ENCODE measurements around the gene ENOX1. TPM values are rescaled to one million over a fixed set of nuclear protein-coding genes. Genes with fewer than 3 reads are reported as not detected.

Gene ENOX1
- total and polyA plus RNA-seq, 9 of the 15 experiments (the other 6 are each of a cell fraction or from before 2014, with no cell fraction given), result not detected

- H3K27me3 ChIP-seq (ENCODE audit: control insufficient read depth in 2 of 2, insufficient read depth in 2 of 2, low read length in 2 of 2), result no peaks in the 10 kb centered on the region
- in situ Hi-C loops (cut with MboI), result no loop called here
- no peaks in the 10 kb centered on the region for H4K20me1 ChIP-seq (replicated peaks; ENCODE audit: control insufficient read depth, insufficient read depth, low read length)
- FAIRE-seq (no peak), ATAC-seq (no peak), DNase-seq (ENCODE audit: extremely low read depth in 1 of 4, low spot score in 3 of 4) (no peak)
- WGBS (ENCODE audit: insufficient coverage, low coverage, missing lambda C conversion rate), result 0% methylated on average over 8 of the region's 8 CpGs
- POLR2A ChIA-PET, result no interaction called here
- no peak overlapping the region for H3K4me3 ChIP-seq
- no TSS peak for BruUV-seq (replicated peaks)
- intact Hi-C loops (cut with micrococcal nuclease), result no loop called here
- no peaks in the 10 kb centered on the region for H3K36me3 ChIP-seq (ENCODE audit: control insufficient read depth, insufficient read depth, low read length)
- H3K9me1 ChIP-seq (ENCODE audit: control insufficient read depth, insufficient read depth, low read length), result no peaks in the 10 kb centered on the region
- no peaks in the 10 kb centered on the region for H3K9me3 ChIP-seq (replicated peaks; ENCODE audit: control insufficient read depth, insufficient read depth, low read depth, low read length)
- CTCF ChIA-PET (ENCODE audit: low intra/inter-chr PET ratio), result no interaction called here
- H2AFZ ChIP-seq (ENCODE audit: low read depth, low read length), result no peak overlapping the region
- H3K27ac ChIP-seq (ENCODE audit: extremely low read depth, low read depth, low read length), result no peak overlapping the region
- no peak for TF ChIP-seq POLR2B (IDR thresholded peaks at IDR 0.05; ENCODE audit: low read depth, partially characterized antibody)
- no peak for TF ChIP-seq RBM15 (IDR thresholded peaks at IDR 0.05; ENCODE audit: insufficient read depth, low read length)
- no peak for TF ChIP-seq HDGF (IDR thresholded peaks at IDR 0.05)
- no peak for TF ChIP-seq NCOA2 (IDR thresholded peaks at IDR 0.05; ENCODE audit: partially characterized antibody in 2 of 2)
- TF ChIP-seq NFE2L1 (tag; IDR thresholded peaks at IDR 0.05; ENCODE audit: borderline replicate concordance, low read depth), result no peak
- TF ChIP-seq ZBTB34 (CRISPR knock-in tag; IDR thresholded peaks at IDR 0.05), result no peak
- TF ChIP-seq GTF2A2 (tag; IDR thresholded peaks at IDR 0.05), result no peak
- no peak for TF ChIP-seq NKRF (IDR thresholded peaks at IDR 0.05; ENCODE audit: borderline replicate concordance)
- TF ChIP-seq CLOCK (CRISPR knock-in tag; IDR thresholded peaks at IDR 0.05; ENCODE audit: borderline replicate concordance), result no peak
- TF ChIP-seq PREB (CRISPR knock-in tag; IDR thresholded peaks at IDR 0.05), result no peak
- no peak for TF ChIP-seq PTBP1 (IDR thresholded peaks at IDR 0.05; ENCODE audit: low read depth, low read length)
- no peak for TF ChIP-seq ZKSCAN3 (CRISPR knock-in tag; IDR thresholded peaks at IDR 0.05)
- no peak for TF ChIP-seq ZNF766 (CRISPR knock-in tag; conservative IDR thresholded peaks at IDR 0.05)
- no peak for TF ChIP-seq CBX8 (IDR thresholded peaks at IDR 0.05; ENCODE audit: borderline replicate concordance, extremely low read depth, low read depth, low read length, poor library complexity, severe bottlenecking)
- no peak for TF ChIP-seq POLR2A (conservative IDR thresholded peaks at IDR 0.05)
- no peak overlapping the region for H3K9ac ChIP-seq (ENCODE audit: insufficient read depth in 1 of 2, low read depth in 2 of 2, low read length in 2 of 2)
- no peaks in the 10 kb centered on the region for H3K79me2 ChIP-seq (ENCODE audit: control insufficient read depth, insufficient read depth, low read length)
- no peaks in the 10 kb centered on the region for H3K4me1 ChIP-seq (replicated peaks in 1 of 2; ENCODE audit: control insufficient read depth in 2 of 2, insufficient read depth in 2 of 2, low read length in 2 of 2)
- H3K4me2 ChIP-seq (ENCODE audit: insufficient read depth, low read length), result no peak overlapping the region
Measured at GRCh38 chr13:43441899-43442499, 344.8 kb downstream of the ENOX1 start.
